ENCODE data around the gene KCTD16. TPM values are rescaled to one million over a fixed set of nuclear protein-coding genes. Genes with fewer than 3 reads are reported as not detected.

Gene KCTD16
- polyA plus RNA-seq, 6 donors from 2014 or later = 0.16 TPM; not detected in 5

- ATAC-seq (ENCODE audit: low read depth in 2 of 2) = no peak
- Mint-ChIP-seq H3K27me3 (no peaks in the 10 kb centered on the region), H3K9me3 (peaks cover 0 to 3% (median 0%) of the 10 kb centered on the region in 7 donors), H3K4me3 (no peak overlapping the region), H3K36me3 (no peaks in the 10 kb centered on the region), H3K27ac (peak overlapping the region in 1 of 6 donors; percentile 65), H3K4me1 (no peaks in the 10 kb centered on the region)
- no peak for DNase-seq
Measured at GRCh38 chr5:144284931-144285502, 114.3 kb downstream of the KCTD16 start.

GRCh38 chr5:144289277-144289676, 118.6 kb downstream of the KCTD16 start:
- Mint-ChIP-seq H3K9me3 (peaks cover 0 to 2% (median 0%) of the 10 kb centered on the region in 7 donors), H3K36me3 (no peaks in the 10 kb centered on the region), H3K27me3 (peaks cover 0 to 9% (median 4%) of the 10 kb centered on the region in 3 donors), H3K4me1 (no peaks in the 10 kb centered on the region), H3K4me3 (no peak overlapping the region), H3K27ac (no peak overlapping the region)
- ATAC-seq (ENCODE audit: low read depth in 2 of 2) (no peak), DNase-seq (no peak)

GRCh38 chr5:144292029-144292428, 121.4 kb downstream of the KCTD16 start:
- Mint-ChIP-seq H3K4me3 (no peak overlapping the region), H3K27me3 (peaks cover 0 to 18% (median 4%) of the 10 kb centered on the region in 3 donors), H3K4me1 (no peaks in the 10 kb centered on the region), H3K9me3 (peaks cover 0 to 4% (median under 1%) of the 10 kb centered on the region in 7 donors), H3K36me3 (no peaks in the 10 kb centered on the region), H3K27ac (no peak overlapping the region)
- no peak for DNase-seq
- ATAC-seq (ENCODE audit: low read depth in 2 of 2) = no peak

- Mint-ChIP-seq H3K4me3 (no peak overlapping the region), H3K36me3 (no peaks in the 10 kb centered on the region), H3K27ac (no peak overlapping the region), H3K4me1 (no peaks in the 10 kb centered on the region), H3K27me3 (peaks cover 0 to 18% (median 4%) of the 10 kb centered on the region in 3 donors), H3K9me3 (peaks cover 0 to 4% (median 2%) of the 10 kb centered on the region in 7 donors)
- ATAC-seq (ENCODE audit: low read depth in 2 of 2) (no peak), DNase-seq (no peak)
Measured at GRCh38 chr5:144295284-144295683, 124.6 kb downstream of the KCTD16 start.

GRCh38 chr5:144297081-144297480, 126.4 kb downstream of the KCTD16 start:
- Mint-ChIP-seq H3K4me1 (no peaks in the 10 kb centered on the region), H3K9me3 (peaks cover 0 to 4% (median 3%) of the 10 kb centered on the region in 7 donors), H3K4me3 (no peak overlapping the region), H3K27ac (no peak overlapping the region), H3K36me3 (no peaks in the 10 kb centered on the region), H3K27me3 (peaks cover 4 to 16% (median 6%) of the 10 kb centered on the region in 3 donors)
- ATAC-seq (ENCODE audit: low read depth in 2 of 2) (no peak), DNase-seq (no peak)

- H3K27ac Mint-ChIP-seq = no peak overlapping the region
- no peak for ATAC-seq (ENCODE audit: low read depth in 2 of 2)
- peaks cover 0 to 4% (median 2%) of the 10 kb centered on the region in 7 donors for H3K9me3 Mint-ChIP-seq
- H3K4me3 Mint-ChIP-seq = no peak overlapping the region
- no peaks in the 10 kb centered on the region for H3K36me3 Mint-ChIP-seq
- peaks cover 4 to 9% (median 6%) of the 10 kb centered on the region in 3 donors for H3K27me3 Mint-ChIP-seq
- no peak for DNase-seq
- no peaks in the 10 kb centered on the region for H3K4me1 Mint-ChIP-seq
Measured at GRCh38 chr5:144298658-144299057, 128.0 kb downstream of the KCTD16 start.

GRCh38 chr5:144304688-144305087, 134.0 kb downstream of the KCTD16 start:
- H3K36me3 Mint-ChIP-seq = no peaks in the 10 kb centered on the region
- no peak overlapping the region for H3K27ac Mint-ChIP-seq
- no peak for DNase-seq
- H3K4me3 Mint-ChIP-seq = no peak overlapping the region
- peaks cover 0 to 15% (median 11%) of the 10 kb centered on the region in 3 donors for H3K27me3 Mint-ChIP-seq
- no peak for ATAC-seq (ENCODE audit: low read depth in 2 of 2)
- H3K4me1 Mint-ChIP-seq = no peaks in the 10 kb centered on the region
- peaks cover 0 to 5% (median 0%) of the 10 kb centered on the region in 7 donors for H3K9me3 Mint-ChIP-seq

GRCh38 chr5:144307736-144308135, 137.1 kb downstream of the KCTD16 start:
- H3K36me3 Mint-ChIP-seq = no peaks in the 10 kb centered on the region
- H3K27ac Mint-ChIP-seq = no peak overlapping the region
- peaks cover 0 to 3% (median 0%) of the 10 kb centered on the region in 7 donors for H3K9me3 Mint-ChIP-seq
- peaks cover 0 to 10% (median 6%) of the 10 kb centered on the region in 3 donors for H3K27me3 Mint-ChIP-seq
- no peak overlapping the region for H3K4me3 Mint-ChIP-seq
- H3K4me1 Mint-ChIP-seq = no peaks in the 10 kb centered on the region
- DNase-seq = no peak
- no peak for ATAC-seq (ENCODE audit: low read depth in 2 of 2)

- no peaks in the 10 kb centered on the region for H3K4me1 Mint-ChIP-seq
Measured at GRCh38 chr5:144308174-144308573, 137.5 kb downstream of the KCTD16 start.

GRCh38 chr5:144308906-144309670, 138.4 kb downstream of the KCTD16 start:
- ATAC-seq (ENCODE audit: low read depth in 2 of 2) (no peak), DNase-seq (no peak)
- no peaks in the 10 kb centered on the region for H3K4me1 Mint-ChIP-seq
- H3K4me3 Mint-ChIP-seq = no peak overlapping the region
- H3K27me3 Mint-ChIP-seq = peaks cover 0 to 10% (median 6%) of the 10 kb centered on the region in 3 donors
- no peak overlapping the region for H3K27ac Mint-ChIP-seq
- no peaks in the 10 kb centered on the region for H3K36me3 Mint-ChIP-seq
- peaks cover 0 to 3% (median 0%) of the 10 kb centered on the region in 7 donors for H3K9me3 Mint-ChIP-seq

More at GRCh38 chr5:144308174-144308573, 137.5 kb downstream of the KCTD16 start:
- DNase-seq (no peak), ATAC-seq (ENCODE audit: low read depth in 2 of 2) (no peak)
- Mint-ChIP-seq H3K36me3 (no peaks in the 10 kb centered on the region), H3K27ac (no peak overlapping the region), H3K27me3 (peaks cover 0 to 10% (median 6%) of the 10 kb centered on the region in 3 donors), H3K4me3 (no peak overlapping the region), H3K9me3 (peaks cover 0 to 3% (median 0%) of the 10 kb centered on the region in 7 donors)

GRCh38 chr5:144310621-144311020, 139.9 kb downstream of the KCTD16 start:
- no peak for ATAC-seq (ENCODE audit: low read depth in 2 of 2)
- H3K27ac Mint-ChIP-seq = no peak overlapping the region
- no peaks in the 10 kb centered on the region for H3K36me3 Mint-ChIP-seq
- H3K9me3 Mint-ChIP-seq = peaks cover 0 to 3% (median 0%) of the 10 kb centered on the region in 7 donors
- no peaks in the 10 kb centered on the region for H3K4me1 Mint-ChIP-seq
- no peak overlapping the region for H3K4me3 Mint-ChIP-seq
- no peak for DNase-seq
- H3K27me3 Mint-ChIP-seq = peaks cover 0 to 6% (median 6%) of the 10 kb centered on the region in 3 donors

GRCh38 chr5:144313147-144313726, 142.6 kb downstream of the KCTD16 start:
- Mint-ChIP-seq H3K27ac (no peak overlapping the region), H3K36me3 (no peaks in the 10 kb centered on the region), H3K9me3 (peaks cover 0 to 3% (median 0%) of the 10 kb centered on the region in 7 donors), H3K4me1 (no peaks in the 10 kb centered on the region), H3K4me3 (no peak overlapping the region), H3K27me3 (peaks cover 0 to 4% (median 0%) of the 10 kb centered on the region in 3 donors)
- no peak for ATAC-seq (ENCODE audit: low read depth in 2 of 2)
- DNase-seq = no peak

- no peak overlapping the region for H3K27ac Mint-ChIP-seq
- DNase-seq = no peak
- no peaks in the 10 kb centered on the region for H3K4me1 Mint-ChIP-seq
- H3K27me3 Mint-ChIP-seq = peaks cover 0 to 4% (median 0%) of the 10 kb centered on the region in 3 donors
- no peak overlapping the region for H3K4me3 Mint-ChIP-seq
- no peak for ATAC-seq (ENCODE audit: low read depth in 2 of 2)
- no peaks in the 10 kb centered on the region for H3K36me3 Mint-ChIP-seq
- H3K9me3 Mint-ChIP-seq = peaks cover 0 to 3% (median 0%) of the 10 kb centered on the region in 7 donors
Measured at GRCh38 chr5:144315026-144315425, 144.4 kb downstream of the KCTD16 start.
